GM18505 (cell line): ENCODE data around the gene GTF2H3.
"Not testable (repeated sequence)": the region's sequence is repeated elsewhere in the genome, so short reads cannot be mapped to it uniquely, and the experiment has no call there.

Experiments used
- ATAC-seq: cut with Tn5 transposase; IDR thresholded peaks from one replicate; pipeline ENCODE4 v1.9.1; 2021; ENCODE audit not compliant: unreplicated experiment
- POLR2A ChIP-seq: IDR thresholded peaks from 4 replicates; pipeline ENCODE4 v1.6.1; 2011; ENCODE audit warnings: borderline replicate concordance; ENCODE audit not compliant: insufficient read depth, insufficient read length; ENCODE audit errors: extremely low read depth

GTF2H3 gene

DNA sequence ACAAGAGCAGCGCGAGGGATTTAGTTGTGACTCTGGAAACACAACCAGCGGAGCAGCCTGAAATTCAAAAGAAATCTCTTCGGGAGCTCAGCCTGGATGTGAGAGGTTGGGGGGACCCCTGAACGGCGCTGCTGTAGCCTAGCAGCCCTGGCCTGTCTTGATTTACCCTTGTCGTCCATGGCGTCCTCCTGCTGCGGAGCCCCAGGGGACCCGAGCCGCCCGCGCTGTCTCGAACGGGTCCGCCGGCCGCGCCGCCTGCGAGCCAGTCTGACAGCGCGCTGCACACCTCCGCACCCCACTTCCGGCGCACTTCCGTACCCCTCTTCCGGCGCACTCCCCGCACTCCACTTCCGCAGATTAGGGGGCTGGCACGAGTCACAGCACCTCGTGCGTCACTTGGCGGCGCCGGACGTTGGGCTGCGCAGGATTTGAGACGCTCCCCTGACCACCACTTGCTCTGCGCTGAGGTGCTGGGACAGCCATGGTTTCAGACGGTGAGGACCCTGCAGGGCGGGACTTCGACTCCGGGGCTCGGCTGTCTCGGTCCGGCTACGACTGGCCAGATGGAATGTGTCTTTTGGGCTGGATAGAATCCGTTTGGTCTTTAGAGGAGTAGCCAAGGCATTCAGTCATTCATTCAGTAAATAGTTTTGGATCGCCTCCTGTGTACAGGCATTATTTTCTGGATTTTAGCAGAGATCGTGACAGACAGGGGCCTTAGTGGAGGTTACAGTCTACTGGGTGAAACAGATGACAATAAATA, at the start of gene GTF2H3, which contains the start of gene EIF2B1:
GTF2H3 (plus strand) TSS at position 451 of the 763 bp plus-strand sequence; CDS start at position 482, 31 bp downstream.
EIF2B1 (minus strand) TSS at position 308 of the 763 bp plus-strand sequence; CDS start at position 179, 129 bp downstream.
- TF ChIP-seq POLR2A: peak; percentile 99
- ATAC-seq: peak; percentile 93

DNA sequence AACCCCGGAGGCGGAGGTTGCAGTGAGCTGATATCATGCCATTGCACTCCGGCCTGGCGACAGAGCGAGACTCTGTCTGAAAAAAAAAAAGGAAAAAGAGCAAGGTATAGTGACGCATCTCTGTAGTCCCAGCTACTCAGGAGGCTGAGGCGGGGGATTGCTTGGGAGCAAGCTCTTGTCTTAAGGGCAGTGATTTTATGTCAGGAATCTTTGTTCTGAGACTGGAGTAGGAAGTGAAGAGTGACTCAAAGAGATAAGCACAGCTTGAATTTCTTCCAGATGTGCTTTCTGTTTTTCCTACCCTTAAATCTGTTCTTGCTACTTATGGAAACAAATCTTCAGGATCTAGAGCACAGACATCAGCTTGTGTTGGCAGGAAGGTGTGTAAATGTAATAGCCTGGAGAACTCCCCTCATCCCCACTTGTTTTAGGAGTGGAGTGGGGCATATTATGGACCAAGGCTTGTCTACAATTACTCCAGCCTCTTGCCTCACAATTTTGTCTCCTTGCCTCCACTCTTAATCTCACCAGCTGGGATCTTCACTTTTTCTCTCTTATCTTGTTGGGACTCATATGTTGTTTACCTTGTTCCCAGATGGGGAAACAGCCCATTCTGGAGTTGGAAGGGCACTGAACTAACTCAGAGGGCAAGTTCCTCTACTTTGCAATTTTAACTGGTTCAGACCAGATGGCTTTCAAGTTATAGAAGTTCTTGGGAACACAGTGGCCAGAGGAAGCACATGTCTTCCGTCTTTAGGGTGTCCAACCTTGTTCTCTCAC, 41.7 kb upstream of the GTF2H3 start:
- TF ChIP-seq POLR2A: no peak
- ATAC-seq: no peak

DNA sequence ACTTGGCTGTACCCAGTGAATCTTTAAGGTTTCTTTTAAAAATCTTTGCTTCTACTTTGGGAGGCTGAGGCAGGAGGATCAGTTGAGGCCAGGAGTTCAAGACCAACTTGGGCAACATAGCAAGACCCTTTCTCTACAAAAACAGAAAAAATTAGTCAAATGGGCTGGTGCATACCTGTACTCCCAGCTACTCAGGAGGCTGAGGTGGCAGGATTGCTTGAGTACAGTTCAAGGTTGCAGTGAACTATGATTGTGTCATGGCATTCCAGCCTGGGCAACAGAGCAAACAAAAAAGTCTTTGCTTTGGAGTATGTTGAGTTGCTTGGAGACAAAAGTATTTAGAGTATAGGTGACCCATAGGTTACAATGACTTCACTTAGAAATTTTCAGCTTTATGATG, 37.9 kb upstream of the GTF2H3 start:
- ATAC-seq: no peak

DNA sequence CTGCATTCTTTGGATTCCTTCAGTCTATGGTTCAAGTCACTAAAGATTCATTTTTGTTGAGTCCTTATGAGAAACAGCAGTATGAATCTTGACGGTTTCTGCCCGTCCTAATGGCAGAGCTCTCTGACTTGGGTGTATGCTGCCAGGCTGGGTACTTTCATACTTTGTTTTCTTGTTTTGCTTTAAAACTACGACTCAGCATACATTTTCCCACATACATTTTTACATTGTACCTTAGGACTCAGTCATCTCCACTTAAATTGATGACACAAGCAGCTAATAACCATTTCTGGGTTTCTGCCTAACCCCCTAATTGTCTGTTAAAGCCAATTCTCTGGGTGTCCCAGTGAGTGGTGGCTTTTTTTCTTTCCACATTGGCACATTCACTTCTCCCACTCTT, 36.5 kb upstream of the GTF2H3 start:
- no peak for ATAC-seq
- no peak for TF ChIP-seq POLR2A

More for the DNA sequence above, 37.9 kb upstream of the GTF2H3 start:
- TF ChIP-seq POLR2A: no peak

DNA sequence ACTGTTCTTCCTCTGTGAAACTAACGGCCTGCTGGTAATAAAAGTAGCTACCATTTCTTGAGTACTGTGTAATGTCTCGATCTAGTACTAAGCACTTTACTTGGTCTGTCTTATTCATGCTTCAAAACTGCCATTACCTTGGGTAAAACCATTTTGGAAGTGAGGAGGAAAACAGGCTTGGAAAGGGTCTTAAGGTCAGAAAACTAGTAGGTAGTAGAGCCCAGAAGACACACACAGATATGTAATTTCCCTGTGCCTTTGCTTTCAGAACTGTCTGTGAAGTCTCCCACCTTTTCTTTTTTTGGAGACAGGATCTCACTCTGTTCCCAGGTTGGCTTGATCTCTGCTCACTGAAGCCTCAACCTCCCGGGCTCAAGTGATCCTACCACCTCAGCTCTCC, 35.1 kb upstream of the GTF2H3 start:
- ATAC-seq: no peak
- no peak for TF ChIP-seq POLR2A

DNA sequence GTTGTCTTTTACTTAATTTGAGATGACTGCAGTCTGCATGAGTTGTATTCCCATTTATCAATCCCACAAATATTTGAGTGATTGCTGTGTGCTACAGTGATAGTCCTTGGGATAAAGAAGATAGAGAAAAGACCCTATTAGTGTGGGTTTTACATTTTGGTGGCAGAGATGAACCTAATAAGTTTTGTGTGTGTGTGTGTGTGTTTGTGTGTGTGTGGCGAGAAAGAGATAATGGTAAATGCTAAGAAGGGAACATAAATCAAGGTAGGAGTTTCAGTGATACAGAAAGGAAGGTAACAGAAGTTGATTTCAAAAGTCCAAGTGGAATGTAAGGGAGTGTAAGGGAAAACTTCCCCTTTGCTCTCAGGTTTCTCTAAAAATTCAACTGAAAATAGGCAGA, 34.3 kb upstream of the GTF2H3 start:
- ATAC-seq: no peak
- TF ChIP-seq POLR2A: no peak

DNA sequence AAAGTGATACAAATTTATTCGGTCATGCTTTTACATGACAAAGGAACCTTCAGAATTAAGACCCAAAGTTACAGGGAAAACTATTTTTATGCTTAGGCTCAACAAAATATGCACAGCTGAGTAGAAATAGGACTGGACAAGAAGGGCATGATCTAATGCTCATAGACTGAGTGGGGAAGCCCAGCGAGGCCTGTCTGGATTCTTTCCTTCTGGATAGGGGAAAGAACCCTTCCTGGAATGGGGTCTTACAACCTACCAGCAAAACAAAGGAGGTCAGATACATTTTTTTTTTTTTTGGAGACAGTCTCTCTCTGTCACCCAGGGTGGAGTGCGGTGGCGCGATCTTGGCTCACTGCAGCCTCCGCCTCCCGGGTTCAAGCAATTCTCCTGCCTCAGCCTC, 33.9 kb upstream of the GTF2H3 start:
- TF ChIP-seq POLR2A: no peak
- ATAC-seq: no peak

DNA sequence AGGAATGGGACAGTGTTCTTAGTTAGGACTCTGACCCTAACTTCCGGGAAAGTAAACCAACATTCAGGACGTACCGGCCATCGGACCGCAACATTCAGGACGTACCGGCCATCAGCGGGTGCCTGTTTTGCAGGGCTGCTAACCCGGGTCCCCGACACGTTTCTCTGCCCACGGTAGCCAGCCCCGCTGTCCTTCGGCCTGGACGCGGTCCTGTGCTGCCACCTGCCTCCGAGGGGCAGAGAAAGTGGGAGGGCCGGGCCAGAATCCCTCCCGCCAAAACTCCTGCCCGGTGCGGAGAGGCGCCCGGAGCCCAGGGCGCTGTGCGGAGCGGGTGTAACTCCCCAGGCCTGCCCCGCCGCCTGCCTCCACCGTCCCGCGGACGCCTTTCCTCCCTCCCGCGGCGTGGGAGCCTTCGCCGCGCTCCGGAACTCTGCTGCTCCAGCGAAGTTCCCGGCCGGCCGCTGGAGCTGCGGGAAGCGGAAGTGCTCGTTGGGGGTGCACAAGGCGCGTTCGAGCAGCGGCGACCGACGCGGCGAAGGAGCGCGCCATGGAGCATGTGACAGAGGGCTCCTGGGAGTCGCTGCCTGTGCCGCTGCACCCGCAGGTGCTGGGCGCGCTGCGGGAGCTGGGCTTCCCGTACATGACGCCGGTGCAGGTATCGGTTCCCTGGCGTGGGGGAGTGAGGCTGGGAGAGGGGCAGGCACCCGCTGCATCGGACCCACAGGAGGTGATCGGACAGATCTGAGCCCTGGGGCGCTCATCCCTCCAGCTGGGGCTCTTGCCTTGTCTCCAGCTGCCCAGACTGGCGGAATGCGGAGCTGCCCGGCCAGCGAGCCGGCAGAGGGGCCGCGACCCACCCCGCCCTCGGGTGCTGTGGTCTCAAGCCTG, 31.8 kb upstream of the GTF2H3 start, which contains the start of gene DDX55:
DDX55 (plus strand) TSS at position 498 of the 888 bp plus-strand sequence; CDS start at position 548, 50 bp downstream.
- peak; percentile 93 for TF ChIP-seq POLR2A
- ATAC-seq: peak; percentile 92

DNA sequence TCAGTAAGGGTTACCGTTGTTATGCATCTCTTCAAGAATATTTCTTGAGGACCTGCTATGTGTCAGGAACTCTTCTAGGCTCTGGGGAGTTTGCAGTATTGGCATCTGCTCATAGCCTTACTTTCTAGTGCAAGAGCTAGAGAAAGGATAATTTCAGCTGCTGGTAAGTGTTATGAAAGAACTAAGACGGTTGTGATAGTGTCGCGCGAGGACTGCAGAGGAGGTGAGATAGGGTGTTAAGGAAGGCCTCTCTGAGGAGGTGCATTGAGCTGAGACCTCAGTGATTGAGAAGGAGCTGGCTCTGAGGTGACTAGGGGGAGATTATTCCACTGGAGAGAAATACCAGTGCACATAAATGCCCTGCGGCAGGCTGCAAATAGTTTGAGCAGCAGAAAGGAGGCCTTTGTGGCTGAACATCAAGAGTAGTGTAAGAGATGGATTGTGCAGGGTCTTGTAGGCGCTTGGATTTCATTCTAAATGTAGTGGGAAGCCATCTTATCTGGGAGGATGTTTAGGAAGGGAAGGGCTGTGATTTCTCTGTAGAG, 30.9 kb upstream of the GTF2H3 start:
- no peak for ATAC-seq
- no peak for TF ChIP-seq POLR2A

DNA sequence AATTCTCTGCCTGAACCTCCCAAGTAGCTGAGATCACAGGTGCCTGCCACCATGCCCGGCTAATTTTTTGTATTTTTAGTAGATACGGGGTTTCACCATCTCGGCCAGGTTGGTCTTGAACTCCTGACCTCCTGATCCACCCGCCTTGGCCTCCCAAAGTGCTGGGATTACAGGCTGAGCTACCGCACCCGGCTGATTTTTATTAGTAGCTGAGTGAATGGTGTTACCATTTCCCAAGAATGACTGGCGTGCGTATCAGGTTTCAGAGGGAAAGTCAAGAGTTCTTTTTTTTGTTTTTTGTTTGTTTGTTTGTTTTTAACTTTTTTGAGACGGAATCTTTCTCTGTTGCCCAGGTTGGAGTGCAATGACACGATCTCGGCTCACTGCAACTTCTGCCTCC, 30.1 kb upstream of the GTF2H3 start:
- not testable (repeated sequence) for ATAC-seq

DNA sequence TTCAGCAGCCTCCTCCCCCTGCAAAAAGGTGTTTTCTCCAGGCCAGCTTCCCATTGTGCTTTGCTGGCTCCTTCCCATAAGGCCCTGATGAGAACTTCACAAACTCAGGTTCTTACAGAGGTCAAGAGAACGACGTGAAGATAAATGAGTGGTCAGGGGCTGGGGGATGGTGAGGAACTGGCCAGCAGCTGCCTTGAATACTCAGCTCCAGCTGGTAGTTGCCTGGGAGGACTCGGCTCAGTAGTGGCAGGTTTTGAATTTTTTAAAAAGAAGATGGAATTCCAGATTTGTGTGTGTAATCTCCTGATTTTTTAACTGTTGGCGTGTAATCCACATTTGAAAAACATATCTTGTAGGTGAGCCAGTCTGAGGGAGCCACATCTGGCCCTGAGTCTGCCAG, 25.9 kb upstream of the GTF2H3 start:
- ATAC-seq: no peak
- no peak for TF ChIP-seq POLR2A

DNA sequence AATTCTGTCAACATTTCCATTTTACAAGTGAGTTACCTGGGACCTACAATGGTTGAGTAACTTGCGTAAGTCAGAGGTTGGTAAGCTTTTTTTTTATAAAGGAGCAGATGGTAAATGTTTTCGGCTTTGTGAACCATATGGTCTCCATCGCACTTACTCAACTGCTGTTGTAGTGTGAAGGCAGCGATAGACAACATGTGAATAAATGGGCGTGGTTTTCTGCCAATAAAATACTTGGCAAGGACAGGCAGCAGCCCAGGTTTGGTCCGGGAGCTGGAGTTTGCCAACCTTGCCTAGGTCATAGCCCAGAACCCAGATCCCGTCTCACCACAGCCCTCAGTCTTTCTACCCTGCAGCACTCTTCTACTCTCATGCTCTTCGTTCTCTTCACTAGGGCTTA, 25.4 kb upstream of the GTF2H3 start:
- TF ChIP-seq POLR2A: no peak
- ATAC-seq: no peak

DNA sequence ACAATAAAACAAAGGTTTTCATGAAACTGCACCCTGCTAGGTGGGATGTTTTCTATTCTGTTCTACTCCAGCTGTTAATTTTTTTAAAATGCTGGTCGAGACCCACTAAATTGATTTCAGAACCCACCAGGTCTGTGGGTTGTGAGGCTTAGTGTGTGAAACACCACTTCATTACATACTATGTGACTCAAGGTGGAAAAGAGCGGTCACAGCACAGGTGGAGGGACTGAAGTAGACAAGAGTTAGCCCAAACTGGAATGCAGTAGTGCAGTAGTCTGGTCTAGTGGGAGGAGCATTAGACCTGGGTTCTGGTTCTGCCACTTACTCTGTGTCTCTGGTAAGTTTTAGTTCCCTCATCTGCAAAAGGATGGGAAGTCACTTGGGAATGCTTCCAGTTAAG, 19.5 kb upstream of the GTF2H3 start:
- no peak for ATAC-seq
- no peak for TF ChIP-seq POLR2A
